ENCODE measurements around the gene CRYBG3.

- TF ChIP-seq CTCF (IDR thresholded peaks at IDR 0.05; ENCODE audit: borderline replicate concordance, extremely low read depth, low read length, poor library complexity, severe bottlenecking) = no peak
- no peak for TF ChIP-seq EZH2 (IDR thresholded peaks at IDR 0.05; ENCODE audit: borderline replicate concordance, low read depth, low read length, severe bottlenecking)
These were observed 136.0 kb downstream of the CRYBG3 start for GRCh38 chr3:97957617-97958311.
